Measurements from ENCODE around the gene BRD4.

Gene BRD4

GRCh38 chr19:15239337-15239949, 92.9 kb downstream of the BRD4 start:
- no peak for TF ChIP-seq EZH2 (IDR thresholded peaks at IDR 0.05)
- TF ChIP-seq POLR2AphosphoS5 (IDR thresholded peaks at IDR 0.05; ENCODE audit: borderline replicate concordance, low read depth, low read length), result no peak
- TF ChIP-seq FOXP2 (optimal IDR thresholded peaks at IDR 0.05; ENCODE audit: control extremely low read depth, extremely low read length, insufficient read depth), result no peak
- Histone ChIP-seq H3K4me3 (no peak overlapping the region), H3K27ac (no peak overlapping the region), H3K9ac (ENCODE audit: insufficient read length) (no peak overlapping the region), H3K36me3 (ENCODE audit: insufficient read depth, low read length) (peaks cover 65% of the 10 kb centered on the region), H3K9me3 (ENCODE audit: low read depth, low read length) (no peaks in the 10 kb centered on the region)
- DNase-seq (ENCODE audit: low read depth, low spot score), result no peak

- no peak overlapping the region for H3K27ac ChIP-seq
- H3K4me3 ChIP-seq, result no peak overlapping the region
- H3K9me3 ChIP-seq (ENCODE audit: low read depth, low read length), result no peaks in the 10 kb centered on the region
- no peak for DNase-seq (ENCODE audit: low read depth, low spot score)
- H3K9ac ChIP-seq (ENCODE audit: insufficient read length), result no peak overlapping the region
- peaks cover 59% of the 10 kb centered on the region for H3K36me3 ChIP-seq (ENCODE audit: insufficient read depth, low read length)
- no peak for TF ChIP-seq FOXP2 (optimal IDR thresholded peaks at IDR 0.05; ENCODE audit: control extremely low read depth, extremely low read length, insufficient read depth)
- TF ChIP-seq EZH2 (IDR thresholded peaks at IDR 0.05), result no peak
- no peak for TF ChIP-seq POLR2AphosphoS5 (IDR thresholded peaks at IDR 0.05; ENCODE audit: borderline replicate concordance, low read depth, low read length)
Measured at GRCh38 chr19:15238639-15239155, 93.6 kb downstream of the BRD4 start.

GRCh38 chr19:15237759-15238638, 94.3 kb downstream of the BRD4 start:
- H3K9ac ChIP-seq (ENCODE audit: insufficient read length), result no peak overlapping the region
- TF ChIP-seq POLR2AphosphoS5 (IDR thresholded peaks at IDR 0.05; ENCODE audit: borderline replicate concordance, low read depth, low read length) (no peak), EZH2 (IDR thresholded peaks at IDR 0.05) (no peak), FOXP2 (optimal IDR thresholded peaks at IDR 0.05; ENCODE audit: control extremely low read depth, extremely low read length, insufficient read depth) (no peak)
- peaks cover 54% of the 10 kb centered on the region; the same call in 1 of the 2 replicates for H3K36me3 ChIP-seq (ENCODE audit: insufficient read depth, low read length)
- H3K9me3 ChIP-seq (ENCODE audit: low read depth, low read length), result no peaks in the 10 kb centered on the region
- no peak for DNase-seq (ENCODE audit: low read depth, low spot score)
- H3K27ac ChIP-seq, result no peak overlapping the region
- H3K4me3 ChIP-seq, result no peak overlapping the region

GRCh38 chr19:15236886-15237285, 95.5 kb downstream of the BRD4 start:
- no peak overlapping the region for H3K27ac ChIP-seq

GRCh38 chr19:15235781-15236180, 96.6 kb downstream of the BRD4 start:
- Histone ChIP-seq H3K36me3 (ENCODE audit: insufficient read depth, low read length) (peaks cover 46% of the 10 kb centered on the region; the same call in 1 of the 2 replicates), H3K9me3 (ENCODE audit: low read depth, low read length) (no peaks in the 10 kb centered on the region), H3K9ac (ENCODE audit: insufficient read length) (no peak overlapping the region), H3K4me3 (no peak overlapping the region), H3K27ac (no peak overlapping the region)
- DNase-seq (ENCODE audit: low read depth, low spot score), result no peak
- TF ChIP-seq EZH2 (IDR thresholded peaks at IDR 0.05) (no peak), FOXP2 (optimal IDR thresholded peaks at IDR 0.05; ENCODE audit: control extremely low read depth, extremely low read length, insufficient read depth) (no peak), POLR2AphosphoS5 (IDR thresholded peaks at IDR 0.05; ENCODE audit: borderline replicate concordance, low read depth, low read length) (no peak)

More at GRCh38 chr19:15236886-15237285, 95.5 kb downstream of the BRD4 start:
- H3K4me3 ChIP-seq, result no peak overlapping the region
- H3K9ac ChIP-seq (ENCODE audit: insufficient read length), result no peak overlapping the region
- no peak for DNase-seq (ENCODE audit: low read depth, low spot score)
- H3K9me3 ChIP-seq (ENCODE audit: low read depth, low read length), result no peaks in the 10 kb centered on the region
- TF ChIP-seq FOXP2 (optimal IDR thresholded peaks at IDR 0.05; ENCODE audit: control extremely low read depth, extremely low read length, insufficient read depth) (no peak), EZH2 (IDR thresholded peaks at IDR 0.05) (no peak), POLR2AphosphoS5 (IDR thresholded peaks at IDR 0.05; ENCODE audit: borderline replicate concordance, low read depth, low read length) (no peak)
- peaks cover 54% of the 10 kb centered on the region; the same call in 1 of the 2 replicates for H3K36me3 ChIP-seq (ENCODE audit: insufficient read depth, low read length)

- H3K9ac ChIP-seq (ENCODE audit: insufficient read length), result no peak overlapping the region
- no peak for DNase-seq (ENCODE audit: low read depth, low spot score)
- H3K36me3 ChIP-seq (ENCODE audit: insufficient read depth, low read length), result peaks cover 34% of the 10 kb centered on the region; the same call in 1 of the 2 replicates
- H3K4me3 ChIP-seq, result no peak overlapping the region
- peak overlapping the region; percentile 60 for H3K27ac ChIP-seq
- H3K9me3 ChIP-seq (ENCODE audit: low read depth, low read length), result no peaks in the 10 kb centered on the region
- TF ChIP-seq EZH2 (IDR thresholded peaks at IDR 0.05), result no peak
- no peak for TF ChIP-seq FOXP2 (optimal IDR thresholded peaks at IDR 0.05; ENCODE audit: control extremely low read depth, extremely low read length, insufficient read depth)
- no peak for TF ChIP-seq POLR2AphosphoS5 (IDR thresholded peaks at IDR 0.05; ENCODE audit: borderline replicate concordance, low read depth, low read length)
Measured at GRCh38 chr19:15234431-15235130, 97.8 kb downstream of the BRD4 start.

GRCh38 chr19:15231271-15231670, 101.1 kb downstream of the BRD4 start:
- TF ChIP-seq POLR2AphosphoS5 (IDR thresholded peaks at IDR 0.05; ENCODE audit: borderline replicate concordance, low read depth, low read length) (no peak), EZH2 (IDR thresholded peaks at IDR 0.05) (no peak), FOXP2 (optimal IDR thresholded peaks at IDR 0.05; ENCODE audit: control extremely low read depth, extremely low read length, insufficient read depth) (no peak)
- H3K36me3 ChIP-seq (ENCODE audit: insufficient read depth, low read length), result peaks cover 8% of the 10 kb centered on the region; the same call in 1 of the 2 replicates
- no peak overlapping the region for H3K27ac ChIP-seq
- H3K4me3 ChIP-seq, result no peak overlapping the region
- no peak overlapping the region for H3K9ac ChIP-seq (ENCODE audit: insufficient read length)
- no peak for DNase-seq (ENCODE audit: low read depth, low spot score)
- no peaks in the 10 kb centered on the region for H3K9me3 ChIP-seq (ENCODE audit: low read depth, low read length)

GRCh38 chr19:15227261-15227660, 105.1 kb downstream of the BRD4 start:
- no peak for DNase-seq (ENCODE audit: low read depth, low spot score)
- Histone ChIP-seq H3K4me3 (no peak overlapping the region), H3K27ac (no peak overlapping the region), H3K9me3 (ENCODE audit: low read depth, low read length) (no peaks in the 10 kb centered on the region), H3K9ac (ENCODE audit: insufficient read length) (no peak overlapping the region), H3K36me3 (ENCODE audit: insufficient read depth, low read length) (no peaks in the 10 kb centered on the region)
- TF ChIP-seq FOXP2 (optimal IDR thresholded peaks at IDR 0.05; ENCODE audit: control extremely low read depth, extremely low read length, insufficient read depth), result no peak
- no peak for TF ChIP-seq EZH2 (IDR thresholded peaks at IDR 0.05)
- TF ChIP-seq POLR2AphosphoS5 (IDR thresholded peaks at IDR 0.05; ENCODE audit: borderline replicate concordance, low read depth, low read length), result no peak
